Myocyte (in vitro differentiated cells): Measurements from ENCODE around the gene STYX. TPM values are rescaled to one million over a fixed set of nuclear protein-coding genes. Genes with fewer than 3 reads are reported as not detected.

Experiments used
- DNase-seq: peaks from one replicate; pipeline ENCODE4 v3.0.0-alpha.2; 2012; ENCODE audit warnings: low read depth
- polyA plus RNA-seq: library from polyadenylated mRNA; unstranded; fragments of >200 nt; gene quantifications from one replicate; pipeline ENCODE4 v1.2.1, GENCODE V29; 2012; ENCODE audit warnings: missing spikeins
- total RNA-seq: library from RNA; depleted of rRNA; stranded (reverse); fragments of >200 nt; gene quantifications from 2 replicates; pipeline ENCODE4 v1.2.3, GENCODE V29; 2014

STYX gene, protein sequence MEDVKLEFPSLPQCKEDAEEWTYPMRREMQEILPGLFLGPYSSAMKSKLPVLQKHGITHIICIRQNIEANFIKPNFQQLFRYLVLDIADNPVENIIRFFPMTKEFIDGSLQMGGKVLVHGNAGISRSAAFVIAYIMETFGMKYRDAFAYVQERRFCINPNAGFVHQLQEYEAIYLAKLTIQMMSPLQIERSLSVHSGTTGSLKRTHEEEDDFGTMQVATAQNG
- total RNA-seq, result 21.1 and 27.7 TPM in 2 replicates
- polyA plus RNA-seq, result 5.2 TPM

DNA sequence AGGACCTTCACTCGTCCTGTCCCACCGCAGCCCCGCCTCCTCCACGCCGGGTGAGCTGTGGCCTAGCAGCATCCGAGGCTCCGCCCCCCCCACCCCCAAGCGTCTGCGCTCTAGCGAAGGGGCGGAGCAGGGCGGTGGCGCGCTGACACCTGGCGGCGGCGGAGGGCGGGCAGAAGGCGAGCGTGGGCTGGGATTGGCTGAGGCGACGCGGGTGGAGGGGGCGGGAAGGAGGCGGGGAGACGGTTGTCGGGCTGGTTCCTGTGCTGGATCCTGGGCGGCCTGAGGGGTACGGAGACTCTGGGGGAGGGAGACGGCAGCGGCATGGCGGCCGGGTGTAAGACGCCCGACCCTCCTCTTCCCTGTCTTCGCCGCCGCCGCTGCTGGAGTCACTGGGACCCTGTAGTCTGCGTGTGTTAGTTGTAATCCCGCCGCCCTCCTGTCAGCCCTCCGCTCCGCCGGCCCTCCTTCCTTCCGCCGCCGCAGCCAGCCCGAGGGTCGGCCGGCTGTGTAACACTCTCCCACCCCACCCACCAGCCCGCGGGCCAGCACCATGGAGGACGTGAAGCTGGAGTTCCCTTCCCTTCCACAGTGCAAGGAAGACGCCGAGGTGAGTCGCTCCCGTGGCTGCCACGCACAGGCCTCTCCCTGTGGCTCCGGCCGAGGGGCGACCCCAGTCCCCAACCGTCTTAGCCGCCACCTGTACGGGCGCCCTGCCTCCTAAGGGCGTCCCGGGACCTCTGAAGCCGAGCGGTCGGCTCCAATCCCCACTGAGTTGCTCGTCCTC, at the start of gene STYX:
Gene STYX, plus strand, starts transcription at position 242 of the 784 bp plus-strand sequence. Its CDS starts 309 bp downstream, at position 551.
- peak; percentile 98 for DNase-seq

DNA sequence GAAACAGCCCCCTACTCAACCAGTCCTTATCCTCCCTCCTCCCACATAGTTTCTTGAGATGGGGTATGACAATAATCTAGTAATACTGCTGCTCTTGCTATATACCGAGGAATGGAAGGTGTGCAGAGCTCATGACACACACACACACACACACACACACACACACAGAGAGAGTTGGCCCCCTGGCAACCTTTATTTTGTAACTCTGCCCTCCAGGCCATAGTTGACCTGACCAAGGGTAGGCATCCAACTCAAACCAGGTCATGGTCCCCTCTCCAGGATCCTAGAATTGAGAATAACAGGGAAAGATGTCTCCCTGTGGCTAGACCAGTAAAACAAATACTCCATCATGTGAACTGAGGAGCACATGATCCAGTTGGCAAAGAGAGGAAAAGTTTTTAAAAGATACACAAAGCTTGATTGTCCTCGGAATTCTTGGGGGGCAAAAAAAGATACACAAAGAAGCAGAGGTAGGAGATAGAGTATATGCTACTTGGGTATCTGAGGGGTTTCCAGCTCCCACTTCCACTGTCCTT, 45.9 kb upstream of the STYX start:
- DNase-seq, result no peak

DNA sequence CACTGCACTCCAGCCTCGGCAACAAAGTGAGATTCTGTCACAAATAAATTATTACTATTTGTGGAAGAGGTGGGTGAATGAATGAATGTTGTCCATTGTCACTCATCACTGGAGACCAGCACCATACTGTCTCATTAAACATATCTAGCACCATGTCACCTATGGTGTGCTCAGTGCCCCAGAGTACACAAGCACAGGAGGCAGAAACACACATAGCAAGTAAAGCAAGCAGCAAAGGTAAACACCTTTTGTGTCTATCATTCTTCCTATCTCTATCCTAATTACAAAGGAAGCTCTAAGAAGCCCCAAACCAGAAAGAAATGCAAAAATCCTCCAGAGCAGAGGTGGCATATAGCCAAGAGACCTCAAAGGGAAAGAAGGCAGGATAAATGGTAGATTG, 43.8 kb upstream of the STYX start:
- no peak for DNase-seq

DNA sequence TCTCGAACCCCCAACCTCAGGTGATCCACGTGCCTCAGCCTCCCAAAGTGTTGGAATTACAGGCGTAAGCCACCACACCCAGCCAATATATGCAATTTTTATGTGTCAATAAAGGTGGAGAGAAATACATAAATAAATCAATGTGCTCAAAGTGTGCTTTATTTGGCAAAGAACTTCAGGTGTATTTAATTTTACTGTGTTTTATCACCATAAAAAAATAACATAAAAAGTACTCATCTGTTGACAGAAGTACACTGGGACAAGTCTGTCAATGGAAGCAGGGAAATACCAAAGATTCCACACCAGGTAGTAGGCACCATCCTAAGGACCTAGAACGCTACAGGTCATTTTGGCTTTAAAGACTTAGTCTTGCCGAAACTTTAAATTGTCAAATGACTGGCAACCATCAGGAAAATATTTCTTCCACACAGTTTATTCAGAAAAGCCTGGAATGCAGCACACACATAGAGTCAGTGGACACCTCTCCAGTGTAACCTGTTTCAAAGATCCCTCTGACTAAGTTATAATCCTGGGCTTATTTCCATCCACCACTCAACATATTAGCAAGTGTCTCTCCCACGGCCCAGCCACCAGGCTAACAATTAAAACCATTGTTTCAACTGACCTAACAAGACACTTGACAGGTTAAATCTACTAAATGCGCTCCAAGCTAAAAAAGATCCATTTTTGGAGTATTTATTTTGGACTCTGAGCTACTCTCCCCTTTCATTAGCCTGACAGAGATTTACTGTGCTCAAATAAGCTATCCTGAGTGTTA, 38.8 kb upstream of the STYX start:
- DNase-seq, result no peak

DNA sequence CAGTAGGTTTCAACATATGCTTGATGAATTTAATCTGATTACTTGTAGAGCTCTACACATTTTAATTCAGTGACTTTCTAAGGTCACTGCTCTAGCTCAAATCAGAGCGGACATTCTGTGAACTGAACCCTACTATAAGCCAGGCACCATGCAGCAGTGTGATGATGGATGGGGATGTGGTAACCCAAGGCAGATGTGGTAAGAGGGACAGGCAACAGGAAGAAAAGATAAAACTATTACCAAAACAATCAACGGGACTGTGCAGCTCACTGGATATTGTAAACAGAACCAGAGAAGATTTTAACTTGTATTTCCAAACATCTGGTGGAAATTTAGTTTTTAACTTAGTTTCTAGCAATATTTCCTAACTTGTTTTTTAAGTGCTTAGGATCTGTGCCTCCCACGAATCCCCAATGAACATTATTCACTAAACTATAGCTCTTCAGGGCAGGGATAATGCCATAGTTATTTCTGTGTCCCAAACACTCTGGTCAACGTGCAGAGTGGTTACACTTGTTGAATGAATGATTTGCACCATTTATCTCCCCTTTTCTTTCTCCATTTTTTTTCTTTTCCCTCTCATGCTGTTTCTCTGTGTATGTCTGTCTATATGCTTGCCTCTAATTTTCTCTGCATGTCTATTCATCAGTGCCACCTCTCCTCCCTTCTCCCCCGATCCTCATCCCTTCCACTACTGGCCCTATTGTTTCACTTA, 37.6 kb upstream of the STYX start:
- DNase-seq, result no peak

DNA sequence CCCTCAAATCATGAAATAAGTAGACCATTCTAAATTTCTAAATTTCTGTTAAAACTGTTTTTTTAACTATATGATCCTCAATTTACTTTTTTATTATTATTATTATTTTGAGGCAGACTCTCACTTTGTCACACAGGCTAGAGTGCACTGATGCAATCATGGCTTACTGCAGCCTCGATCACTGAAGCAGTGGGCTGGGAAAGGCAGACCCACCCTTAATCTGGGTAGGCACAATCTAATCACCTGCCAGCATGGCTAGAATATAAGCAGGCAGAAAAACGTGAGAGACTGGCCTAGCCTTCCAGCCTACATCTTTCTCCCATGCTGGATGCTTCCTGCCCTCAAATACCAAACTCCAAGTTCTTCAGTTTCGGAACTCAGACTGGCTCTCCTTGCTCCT, 36.9 kb upstream of the STYX start:
- DNase-seq, result no peak

DNA sequence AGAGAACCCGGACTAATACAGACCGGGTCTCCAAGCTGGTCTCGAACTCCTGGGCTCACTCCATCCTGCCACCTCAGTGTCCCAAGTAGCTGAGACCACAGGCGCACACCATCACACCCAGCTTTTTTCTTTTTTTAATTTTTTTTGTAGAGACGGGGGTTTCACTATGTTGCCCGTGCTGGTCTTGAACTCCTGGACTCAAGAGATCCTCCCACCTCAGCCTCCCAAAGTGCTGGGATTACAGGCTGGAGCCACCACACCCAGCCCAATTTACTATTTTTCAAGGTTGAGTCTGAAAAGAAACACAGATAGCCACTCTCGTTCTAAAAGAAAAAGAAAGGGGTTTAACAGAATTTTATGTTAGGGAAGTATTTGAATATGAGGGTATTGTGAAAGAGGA, 36.4 kb upstream of the STYX start:
- DNase-seq, result no peak

DNA sequence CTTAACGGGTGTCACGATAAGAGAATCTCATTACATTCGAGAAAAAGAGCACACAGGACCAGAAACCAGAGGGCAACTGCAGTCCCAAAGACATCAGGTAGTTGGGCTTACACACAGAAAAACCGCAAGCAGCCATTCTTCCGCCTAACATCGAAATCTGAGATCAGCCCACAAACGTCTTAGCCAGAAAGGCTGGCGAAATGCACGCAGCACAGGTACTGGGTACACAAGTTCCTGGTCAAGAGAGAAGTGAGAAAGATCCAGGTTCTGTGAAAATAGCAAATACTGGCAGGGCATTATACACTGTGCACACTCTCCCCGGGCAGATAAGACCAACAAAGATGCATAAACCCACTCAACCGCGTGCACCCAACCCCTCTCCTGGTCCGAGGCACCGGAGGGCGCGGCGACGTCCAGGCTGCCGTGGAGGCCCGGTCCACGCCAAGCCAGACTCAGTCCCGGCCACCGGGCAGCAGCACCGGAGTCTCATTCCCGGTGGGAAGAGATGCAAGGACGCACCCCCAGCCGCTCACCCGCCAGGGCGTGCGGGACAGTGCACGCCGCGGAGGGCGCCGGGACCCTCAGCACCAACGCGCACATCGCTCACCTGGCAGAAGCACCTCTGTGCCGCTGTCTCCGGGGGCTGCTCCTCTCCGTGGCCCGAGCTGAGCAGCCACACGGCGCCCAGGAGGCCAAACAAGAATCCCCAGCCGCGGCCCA, 35.0 kb upstream of the STYX start:
- peak; percentile 32 for DNase-seq

DNA sequence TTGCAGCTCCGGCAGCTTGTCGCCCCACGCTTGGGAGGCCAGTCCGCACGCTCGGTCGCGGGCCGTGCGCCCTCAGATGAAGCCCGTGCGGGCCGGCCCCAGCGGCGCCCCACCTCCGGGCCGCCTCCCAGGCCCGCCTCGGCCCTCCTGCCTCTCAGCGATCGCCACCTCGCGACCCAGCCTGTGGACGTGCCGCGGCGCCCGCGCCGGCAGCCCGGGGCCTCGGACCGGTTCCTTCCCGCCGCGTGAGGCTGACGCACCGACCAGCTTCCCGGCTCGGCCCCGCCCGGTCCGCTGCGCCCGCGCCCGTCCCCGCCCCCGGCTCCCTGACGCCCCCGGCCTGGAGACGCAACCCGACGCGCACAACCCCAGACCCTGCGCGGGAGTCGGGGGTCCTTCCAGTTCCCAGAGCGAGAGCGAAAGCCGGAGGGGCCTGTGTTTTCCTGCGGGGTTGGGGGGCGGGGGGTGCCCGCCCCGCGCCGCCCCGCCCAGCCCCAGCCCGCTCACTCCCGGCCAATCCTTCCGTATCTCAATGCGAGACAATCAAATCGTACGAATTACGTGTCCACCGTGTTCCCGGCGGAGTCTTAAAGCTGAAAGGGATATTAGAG, 34.4 kb upstream of the STYX start, which contains the start of gene ERO1A:
Gene ERO1A, minus strand, starts transcription at position 78 of the 611 bp plus-strand sequence. Its CDS starts 77 bp downstream, at position 1.
- DNase-seq, result peak; percentile 91

DNA sequence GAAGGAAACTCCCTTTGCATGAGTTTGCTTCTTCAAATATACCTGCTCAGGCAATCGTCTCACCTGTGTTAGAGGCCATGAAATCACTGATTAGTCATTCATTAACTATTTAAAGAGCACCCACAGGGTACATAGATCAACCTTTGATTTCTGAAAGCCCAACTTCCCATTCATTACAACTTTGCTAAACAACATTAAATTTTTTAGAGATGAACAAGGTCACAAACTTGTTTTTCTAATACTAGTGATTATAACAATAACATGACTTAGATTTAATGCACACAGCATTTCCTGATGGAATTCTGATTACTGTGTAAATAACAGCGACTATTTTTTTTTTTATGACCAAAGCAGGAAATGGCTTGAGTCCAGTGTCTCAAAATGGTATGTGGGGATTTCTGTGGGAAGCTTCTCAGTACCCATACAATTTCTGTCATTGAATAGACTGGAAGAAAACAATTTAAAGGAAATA, 29.2 kb upstream of the STYX start:
- DNase-seq, result no peak

DNA sequence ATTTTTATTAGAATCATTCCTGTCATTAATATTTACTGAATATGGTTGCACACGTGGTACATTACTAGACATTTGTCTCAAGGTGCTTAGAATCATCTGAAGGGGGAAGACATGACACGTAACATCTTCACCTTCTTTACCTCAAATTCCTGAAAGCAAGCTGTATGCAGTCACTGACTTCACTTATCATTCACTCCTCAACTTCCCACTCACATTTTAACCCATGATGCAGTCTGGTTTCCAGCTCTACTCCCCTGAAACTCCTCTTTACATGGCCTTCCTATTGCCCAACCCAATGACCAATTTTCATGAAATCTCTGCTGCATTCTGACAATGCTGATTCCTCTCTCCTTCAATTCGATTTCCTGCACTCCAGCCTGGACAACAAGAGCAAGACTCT, 28.7 kb upstream of the STYX start:
- no peak for DNase-seq

DNA sequence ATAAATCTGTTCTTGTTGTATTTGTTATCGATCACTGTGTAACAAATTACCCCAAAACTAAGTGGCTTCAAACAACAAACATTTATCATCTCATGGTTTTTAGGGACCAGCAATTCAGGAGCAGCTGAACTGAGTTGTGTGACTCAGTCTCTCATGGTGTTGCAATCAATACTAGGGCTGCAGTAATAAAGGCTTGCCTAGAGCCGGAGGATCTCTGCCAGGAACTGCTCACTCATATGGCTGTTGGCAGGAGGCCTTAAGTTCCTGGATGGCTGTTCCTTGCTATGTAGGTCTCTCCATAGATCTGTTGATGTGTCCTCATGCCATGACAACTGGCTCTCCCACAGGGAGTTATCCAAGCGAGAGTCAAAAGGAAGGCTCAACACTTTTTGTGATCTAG, 26.7 kb upstream of the STYX start:
- peak; percentile 46 for DNase-seq

DNA sequence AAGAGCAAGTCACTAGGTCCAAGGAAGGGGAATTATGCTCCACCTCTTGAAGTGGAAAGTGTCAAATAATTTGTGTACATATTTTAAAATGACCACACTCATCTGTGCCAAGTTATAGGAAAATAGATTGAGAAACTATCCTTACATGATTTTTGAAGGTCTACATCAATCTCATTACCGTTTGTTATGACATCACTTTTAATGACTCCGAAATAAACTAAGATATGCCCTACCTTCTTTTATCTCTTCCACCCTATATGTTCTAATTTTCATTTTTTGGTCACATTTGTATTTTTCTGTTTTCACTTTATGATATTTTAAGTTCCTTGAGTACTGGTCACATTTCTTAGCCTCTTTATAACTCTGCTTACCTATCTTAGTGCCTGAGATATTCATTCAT, 26.3 kb upstream of the STYX start:
- DNase-seq, result no peak

DNA sequence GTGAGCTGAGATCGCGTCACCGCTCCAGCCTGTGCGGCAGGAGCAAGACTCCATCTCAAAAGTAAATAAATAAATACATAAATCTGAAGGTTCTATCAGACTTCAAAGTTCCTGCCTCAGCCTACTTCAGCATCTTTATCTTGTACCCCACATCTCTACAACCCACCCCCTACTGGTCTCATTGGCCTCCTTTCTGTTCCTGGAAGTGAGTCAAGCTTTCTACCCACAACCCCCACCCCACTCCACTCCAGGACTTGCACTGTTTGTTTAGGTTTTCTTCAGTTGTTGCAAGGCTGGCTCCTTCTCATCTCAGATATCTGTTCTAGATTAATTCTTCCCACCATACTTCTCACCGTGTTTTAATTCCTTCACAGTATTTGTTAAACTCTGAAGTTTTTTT, 23.7 kb upstream of the STYX start:
- DNase-seq, result no peak

DNA sequence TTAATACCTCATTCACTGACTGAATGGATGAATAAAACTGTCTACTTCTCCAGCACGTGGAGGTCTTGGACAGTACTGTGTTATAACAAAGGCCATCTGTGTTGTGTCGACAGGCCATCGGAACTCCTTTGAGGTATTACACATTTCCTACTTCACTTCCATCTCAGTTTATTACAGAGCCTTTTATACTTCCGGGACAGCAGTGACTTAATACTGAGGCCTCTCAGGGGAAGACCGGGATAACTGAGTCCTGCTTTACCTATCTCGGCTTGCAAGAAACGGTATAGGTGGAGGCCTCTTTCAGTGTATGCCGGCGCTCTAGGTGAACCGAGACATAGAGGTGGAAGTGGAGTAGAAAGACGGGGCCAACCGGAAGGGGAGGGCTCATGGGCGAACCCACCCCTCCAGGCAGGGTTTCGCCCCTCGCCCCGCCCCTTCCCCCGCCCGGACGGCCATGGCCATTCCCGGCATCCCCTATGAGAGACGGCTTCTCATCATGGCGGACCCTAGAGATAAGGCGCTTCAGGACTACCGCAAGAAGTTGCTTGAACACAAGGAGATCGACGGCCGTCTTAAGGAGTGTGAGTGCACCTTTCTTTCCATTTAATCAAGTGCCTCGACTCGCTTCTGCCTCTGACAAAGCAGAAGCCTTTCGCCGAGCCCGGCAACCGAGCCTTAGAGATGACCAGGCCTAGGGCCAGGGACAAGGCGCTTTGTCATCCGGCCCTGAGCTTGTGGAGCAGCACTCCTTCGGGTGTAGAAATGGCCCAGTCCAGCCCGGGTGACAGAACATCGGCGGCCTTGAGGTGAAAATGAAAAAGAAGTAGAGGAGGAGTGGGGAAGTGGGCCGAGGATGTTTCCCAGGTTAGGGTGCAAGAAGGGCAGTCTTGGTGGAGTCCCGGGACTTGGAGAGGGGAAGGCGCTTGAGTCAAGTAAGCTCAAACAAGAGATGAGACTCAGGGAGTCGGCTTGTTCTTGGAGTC, 23.0 kb upstream of the STYX start, which contains the start of gene PSMC6:
Gene PSMC6, plus strand, starts transcription at position 477 of the 983 bp plus-strand sequence. Its CDS starts 20 bp downstream, at position 497.
- peak; percentile 93 for DNase-seq

DNA sequence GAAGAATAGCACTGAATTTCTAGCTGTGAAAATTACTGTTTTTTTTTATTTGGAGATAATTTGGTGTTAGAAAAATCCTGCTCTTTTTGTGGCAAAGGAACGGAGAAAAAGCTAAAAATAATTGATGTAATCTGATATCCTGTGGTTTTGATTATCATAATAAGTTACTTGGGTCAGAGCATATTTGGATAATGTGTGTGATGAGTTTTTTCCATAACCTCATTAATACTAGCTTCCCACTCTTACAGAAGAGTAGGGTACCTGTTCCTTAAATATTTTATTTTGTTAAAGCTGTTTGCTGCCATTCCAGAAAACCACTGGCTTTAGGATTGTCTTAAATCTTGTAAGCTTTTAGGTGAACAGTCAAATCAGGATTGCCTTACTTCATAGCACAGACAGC, 18.3 kb upstream of the STYX start:
- DNase-seq, result peak; percentile 25

DNA sequence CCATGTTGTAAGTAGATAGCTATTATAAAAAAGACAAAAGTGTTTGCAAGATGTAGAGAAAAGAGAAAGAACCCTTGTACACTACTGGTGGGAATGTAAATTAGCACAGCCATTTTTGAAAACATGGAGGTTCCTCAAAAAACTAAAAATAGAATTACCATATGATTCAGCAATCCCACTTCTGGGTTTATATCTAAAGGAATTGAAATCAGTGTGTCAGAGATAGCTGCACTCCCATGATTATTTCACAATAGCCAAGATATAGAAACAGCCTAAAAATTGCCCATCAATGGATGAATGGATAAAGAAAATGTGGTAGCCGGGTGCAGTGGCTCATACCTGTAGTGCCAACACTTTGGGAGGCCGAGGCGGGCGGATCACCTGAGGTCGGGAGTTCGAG, 13.8 kb upstream of the STYX start:
- no peak for DNase-seq
